Activated naive CD4-positive, alpha-beta T cell treated with anti-CD3 and anti-CD28 coated beads, Interleukin-2, amount 50 U/mL, for 16 hours (primary cell): ENCODE results near the gene LRP1B.

Source experiments
- DNase-seq: peaks from one replicate; pipeline ENCODE4 v3.0.0-alpha.2; 2020

The LRP1B gene

DNA sequence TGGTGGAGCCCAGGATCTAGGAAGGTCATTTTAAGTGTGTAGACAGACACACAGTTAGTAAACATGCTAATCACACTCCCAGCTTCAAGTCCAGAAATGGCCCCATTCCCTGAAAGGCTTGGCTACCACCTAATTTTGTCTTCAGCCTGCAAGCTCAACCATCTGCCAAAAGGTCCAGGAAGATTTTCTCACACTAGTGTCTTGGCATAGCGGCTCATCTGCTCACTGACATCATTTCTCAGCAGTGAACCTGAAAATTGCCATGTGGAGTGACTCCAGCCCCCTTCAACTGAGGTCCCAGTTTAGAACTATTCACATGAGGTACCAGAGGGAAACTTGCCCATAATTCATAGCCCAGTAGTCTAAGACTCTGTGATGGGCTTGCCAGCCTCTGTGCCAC, 748.9 kb downstream of the LRP1B start:
- DNase-seq = no peak

DNA sequence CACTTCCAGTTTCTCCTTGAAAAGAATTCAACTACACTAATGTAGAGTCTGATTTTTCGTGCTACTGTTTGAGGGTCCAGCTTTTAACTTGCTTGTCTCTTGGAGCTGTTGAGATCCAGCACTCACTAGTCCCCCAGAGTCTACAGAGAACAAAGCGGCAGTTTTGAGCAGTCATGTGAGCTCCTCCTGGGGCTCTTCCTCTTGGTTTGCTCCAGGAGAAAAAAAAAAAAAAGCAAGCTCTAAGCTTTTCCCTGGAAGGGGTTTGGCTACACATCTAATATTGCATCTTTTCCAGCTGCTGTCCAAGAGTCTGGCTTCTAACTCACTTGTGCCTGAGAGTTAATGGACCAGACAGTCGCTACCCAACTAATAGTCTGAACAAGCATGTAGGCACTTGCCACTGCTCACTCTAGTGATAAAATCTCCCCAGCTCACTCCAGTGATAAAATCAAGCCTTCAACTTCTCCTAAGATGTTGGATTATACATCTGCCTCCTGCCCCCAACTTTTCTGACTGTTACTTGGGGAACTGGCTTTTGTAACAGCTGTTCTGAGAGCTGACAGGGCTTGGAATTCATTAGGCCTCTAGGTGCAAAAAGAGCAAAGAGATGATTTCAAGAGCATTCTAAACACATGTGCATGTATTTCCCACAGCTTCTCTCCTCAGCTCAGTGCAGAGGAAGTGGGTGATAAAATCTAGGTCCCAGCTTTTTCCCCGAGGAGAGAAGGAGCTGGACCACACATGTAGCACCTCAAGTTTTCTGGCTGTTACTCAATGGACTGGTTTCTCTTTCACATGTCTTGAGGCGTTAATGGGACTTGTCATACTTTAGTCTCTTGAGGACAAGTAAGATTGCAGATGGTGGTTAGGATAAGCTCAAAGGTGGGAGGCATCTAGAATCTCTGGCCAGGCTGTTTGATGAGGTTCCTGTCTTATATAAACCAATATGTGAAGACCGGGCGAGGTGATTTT, 750.5 kb downstream of the LRP1B start:
- DNase-seq = no peak

GRCh38 chr2:141364821-141365220, 766.0 kb downstream of the LRP1B start:
- no peak for DNase-seq

- no peak for DNase-seq
These were observed 768.5 kb downstream of the LRP1B start for GRCh38 chr2:141362311-141362710.

- DNase-seq = no peak
These were observed 782.3 kb downstream of the LRP1B start for GRCh38 chr2:141348481-141348880.

GRCh38 chr2:141341444-141341843, 789.4 kb downstream of the LRP1B start:
- no peak for DNase-seq

DNA sequence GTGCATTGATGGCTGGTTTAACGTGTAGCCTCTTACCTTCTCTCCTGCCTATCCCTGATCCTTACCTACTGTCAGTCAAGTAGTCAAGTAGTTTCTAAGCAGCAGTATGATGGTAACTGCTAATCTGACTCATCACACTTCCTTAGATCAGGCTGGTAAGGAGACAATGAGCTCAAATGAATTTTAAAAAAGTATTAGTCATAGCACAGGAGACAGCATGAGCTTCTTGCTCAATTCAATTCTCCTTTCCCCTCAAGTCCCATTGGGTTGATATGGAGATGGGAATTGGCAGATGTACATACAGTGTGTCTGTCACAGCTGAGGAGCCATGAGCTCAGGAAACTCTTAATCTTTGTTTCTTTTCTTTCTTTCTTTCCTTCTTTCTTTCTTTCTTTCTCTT, 799.7 kb downstream of the LRP1B start:
- DNase-seq = no peak

DNA sequence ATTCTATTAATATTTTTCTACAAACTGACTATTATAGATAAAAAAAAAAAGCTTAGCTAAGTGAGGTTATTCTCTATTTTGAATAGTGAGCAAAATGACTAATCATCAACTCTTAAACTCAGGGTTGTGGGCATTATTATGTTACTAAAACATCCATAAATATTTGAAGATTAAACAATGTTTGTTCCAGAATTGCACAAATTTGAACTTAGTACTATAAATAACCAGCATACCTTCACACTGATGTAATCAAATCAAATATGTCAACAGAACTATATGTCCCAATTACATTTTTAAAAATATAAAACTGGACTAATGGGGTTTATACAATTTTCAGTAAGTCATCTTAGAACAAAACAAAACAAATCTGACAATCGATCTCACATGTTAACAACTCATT, 800.9 kb downstream of the LRP1B start:
- no peak for DNase-seq

GRCh38 chr2:141323571-141323970, 807.2 kb downstream of the LRP1B start:
- no peak for DNase-seq

- no peak for DNase-seq
These were observed 812.8 kb downstream of the LRP1B start for GRCh38 chr2:141317986-141318385.

GRCh38 chr2:141316606-141317005, 814.2 kb downstream of the LRP1B start:
- DNase-seq = no peak

DNA sequence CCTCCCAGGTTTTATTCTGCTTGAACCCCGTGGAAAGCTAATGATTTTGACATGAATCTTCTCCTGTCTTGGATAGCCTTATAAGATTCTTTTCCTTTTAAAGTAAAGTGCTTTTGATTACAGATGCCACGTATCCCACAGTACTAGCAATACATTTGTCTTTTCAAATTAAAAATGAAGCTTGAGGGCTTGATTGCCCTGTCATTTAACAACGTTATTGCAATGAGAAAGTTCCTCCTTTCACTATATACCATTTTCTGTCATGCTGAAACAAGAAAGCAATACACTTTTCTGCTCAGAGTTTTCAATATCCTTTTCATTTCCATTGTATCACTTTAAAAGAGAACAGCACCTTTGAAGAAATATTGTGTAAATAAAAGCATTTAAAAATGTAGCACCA, 814.7 kb downstream of the LRP1B start:
- no peak for DNase-seq

DNA sequence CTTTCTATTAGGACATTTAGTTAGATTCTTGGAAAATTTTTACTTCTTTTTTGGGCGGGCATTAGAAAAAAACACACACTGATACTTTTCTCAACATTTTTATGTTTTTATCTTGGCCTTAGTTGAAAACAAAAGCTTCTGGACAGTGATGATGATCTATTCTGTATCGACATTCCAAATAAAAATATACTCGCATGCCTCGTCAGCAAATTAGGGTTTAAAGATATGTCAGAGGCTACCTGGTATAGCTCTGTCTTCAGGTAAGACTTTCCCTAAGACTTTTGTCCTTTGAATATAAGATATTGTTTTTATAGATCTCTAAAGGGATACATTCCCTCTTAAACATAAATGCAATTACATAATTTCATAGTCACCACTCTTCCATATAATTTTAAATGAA, 816.8 kb downstream of the LRP1B start:
- no peak for DNase-seq

DNA sequence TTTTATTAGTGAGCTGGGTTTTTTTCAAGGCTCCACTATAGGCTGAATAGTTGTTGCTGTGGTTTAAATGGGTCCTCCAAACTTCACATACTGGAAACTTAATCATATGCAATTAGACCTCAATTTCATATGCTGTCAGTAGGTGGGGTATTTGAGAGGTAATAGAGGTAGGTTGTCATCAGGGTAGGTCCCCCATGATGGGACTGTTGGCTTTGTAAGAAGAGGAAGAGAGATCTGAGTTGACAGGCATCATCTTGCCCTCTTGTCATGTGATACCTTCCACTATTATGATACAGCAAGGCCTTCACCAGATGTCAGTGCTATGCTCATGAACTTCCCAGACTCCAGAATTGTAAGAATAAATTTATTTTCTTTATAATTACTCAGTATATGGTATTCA, 819.4 kb downstream of the LRP1B start:
- no peak for DNase-seq

GRCh38 chr2:141306368-141306767, 824.4 kb downstream of the LRP1B start:
- DNase-seq = no peak

DNA sequence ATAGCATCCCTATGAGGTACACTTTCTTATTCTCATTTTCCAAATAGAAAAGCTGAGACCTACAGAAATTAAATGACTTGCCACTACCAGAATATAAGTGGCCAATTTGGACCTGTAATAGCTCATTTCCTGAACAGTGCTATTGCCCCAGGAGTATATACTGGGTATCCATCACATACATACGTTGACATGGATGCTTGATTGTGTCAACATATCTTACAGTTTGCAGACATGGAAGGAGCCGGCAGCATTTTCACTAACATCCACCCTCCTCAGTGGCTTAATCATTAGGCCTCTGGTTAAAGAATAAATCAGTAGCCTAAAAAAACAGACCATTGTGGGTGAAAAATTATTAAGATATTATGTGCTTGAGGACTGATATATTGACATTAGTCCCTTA, 829.3 kb downstream of the LRP1B start:
- no peak for DNase-seq

DNA sequence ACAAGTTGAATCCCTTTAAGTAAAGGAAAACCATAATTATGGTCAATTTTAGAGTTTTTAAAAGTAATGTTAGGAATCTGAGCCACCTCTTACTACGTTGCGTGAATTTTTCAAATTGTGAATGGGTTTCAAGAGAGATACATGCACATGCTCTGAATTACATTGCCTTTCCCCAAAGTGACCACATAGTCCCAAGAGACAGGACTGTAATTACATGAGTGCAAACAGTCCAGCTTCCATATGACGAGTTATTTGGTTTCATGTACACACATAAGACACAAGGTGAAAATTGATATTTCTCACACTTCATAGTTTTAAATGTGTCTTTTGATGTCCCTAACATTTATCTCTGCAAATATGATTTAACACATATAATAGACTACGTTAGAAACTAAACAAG, 850.8 kb downstream of the LRP1B start:
- DNase-seq = no peak

- DNase-seq = no peak
These were observed 859.5 kb downstream of the LRP1B start for GRCh38 chr2:141271346-141271745.

GRCh38 chr2:141264848-141265247, 866.0 kb downstream of the LRP1B start:
- no peak for DNase-seq

- no peak for DNase-seq
These were observed 869.9 kb downstream of the LRP1B start for GRCh38 chr2:141260911-141261310.

DNA sequence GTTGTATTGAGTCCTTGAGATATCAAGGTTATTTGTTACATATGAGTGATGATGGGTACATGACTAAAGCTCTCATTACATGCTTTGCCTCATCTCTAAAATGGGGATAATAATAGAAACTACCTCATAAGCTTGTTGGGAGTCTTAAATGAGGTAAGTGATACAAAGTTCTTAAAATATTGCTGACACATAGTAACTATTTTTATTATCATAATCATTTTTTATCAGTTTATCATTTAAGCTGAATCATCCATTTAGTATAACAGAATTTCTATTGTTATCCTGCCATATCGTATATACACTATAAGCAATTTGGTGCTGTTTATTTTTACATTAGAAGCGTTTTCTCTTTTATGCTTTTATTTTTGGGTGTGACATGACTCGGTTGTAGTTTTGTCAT, 871.1 kb downstream of the LRP1B start:
- no peak for DNase-seq

- no peak for DNase-seq
These were observed 888.8 kb downstream of the LRP1B start for GRCh38 chr2:141242008-141242407.

GRCh38 chr2:141226560-141226959, 904.3 kb downstream of the LRP1B start:
- no peak for DNase-seq

- no peak for DNase-seq
These were observed 923.8 kb downstream of the LRP1B start for GRCh38 chr2:141207036-141207385.

- no peak for DNase-seq
These were observed 929.7 kb downstream of the LRP1B start for GRCh38 chr2:141201016-141201565.
